Caco-2 (cell line): ENCODE results near the gene ATP6V0E2. TPM values are rescaled to one million over a fixed set of nuclear protein-coding genes. Genes with fewer than 3 reads are reported as not detected.

Experiments
- BruUV-seq: library from RNA; stranded (reverse); fragments of 400-500 nt; replicated peaks from 2 replicates; lab custom pipeline; 2021; lab: Mats Ljungman, UMichigan
- CTCF ChIA-PET: fragments of 300-600 bp; sonication (Branson Sonifier 250); formaldehyde crosslinking; loops from one replicate; lab custom pipeline; 2022; ENCODE audit warnings: antibody characterized with exemption; lab: Charles Lee
- POLR2A ChIA-PET: fragments of 300-600 bp; sonication (Branson Sonifier 250); formaldehyde crosslinking; loops from one replicate; lab custom pipeline; 2022; ENCODE audit warnings: antibody characterized with exemption; lab: Charles Lee
- DNase-seq, 2 experiments: peaks; one replicate each; pipeline versions ENCODE4 v3.0.0 to v3.0.0-alpha.2; 2020 to 2022
- H3K27me3 ChIP-seq: replicated peaks from 2 replicates; pipeline ENCODE4 v1.6.0; 2011; ENCODE audit warnings: low read length; ENCODE audit not compliant: control insufficient read depth, insufficient read depth
- H3K36me3 ChIP-seq: 2 replicates; pipeline ENCODE4 v1.5.1; 2011; ENCODE audit warnings: low read length; ENCODE audit not compliant: control insufficient read depth, insufficient read depth
- H3K4me1 ChIP-seq: fragments of 250-450 bp; sonication (Bioruptor Pico); 2 replicates; pipeline ENCODE4 v1.5.1; 2020; ENCODE audit warnings: mild to moderate bottlenecking
- H3K4me3 ChIP-seq: 2 replicates; pipeline ENCODE4 v1.5.1; 2011; ENCODE audit warnings: low read depth, mild to moderate bottlenecking, control low read depth, low read length
- H3K9me3 ChIP-seq: fragments of 250-450 bp; sonication (Bioruptor Pico); 2 replicates; pipeline ENCODE4 v1.5.1; 2020; ENCODE audit warnings: mild to moderate bottlenecking, moderate library complexity
- H3K27ac Mint-ChIP-seq: one replicate; pipeline ENCODE4 v1.8.0; 2022; ENCODE audit warnings: mixed read lengths; ENCODE audit not compliant: unreplicated experiment
- H3K27me3 Mint-ChIP-seq: one replicate; pipeline ENCODE4 v1.8.0; 2022; ENCODE audit warnings: mixed read lengths; ENCODE audit not compliant: insufficient read depth, unreplicated experiment
- H3K36me3 Mint-ChIP-seq: one replicate; pipeline ENCODE4 v1.8.0; 2022; ENCODE audit warnings: mild to moderate bottlenecking, mixed read lengths; ENCODE audit not compliant: insufficient read depth, unreplicated experiment
- H3K4me1 Mint-ChIP-seq: one replicate; pipeline ENCODE4 v1.8.0; 2022; ENCODE audit warnings: low read depth, mixed read lengths; ENCODE audit not compliant: unreplicated experiment
- H3K4me3 Mint-ChIP-seq: one replicate; pipeline ENCODE4 v1.8.0; 2022; ENCODE audit warnings: mild to moderate bottlenecking, moderate library complexity, mixed read lengths; ENCODE audit not compliant: unreplicated experiment
- H3K9me3 Mint-ChIP-seq: one replicate; pipeline ENCODE4 v1.8.0; 2022; ENCODE audit warnings: mixed read lengths; ENCODE audit not compliant: unreplicated experiment
- intact Hi-C: fragments of 100-400 bp; cut with micrococcal nuclease; formaldehyde crosslinking; loops from one replicate; pipeline ENCODE4 v1.10.0; 2022; ENCODE audit not compliant: unreplicated experiment
- total RNA-seq: library from RNA; stranded (reverse); gene quantifications from 2 replicates; pipeline ENCODE4 v1.2.3, GENCODE V29; 2022
- TF ChIP-seq, protein P1 (sequence below), 2 experiments: fragments of 200-600 bp in 1 of 2; IDR thresholded peaks; 1 replicate in 1 of 2; 2 replicates in 1 of 2; pipeline versions ENCODE4 v1.5.1 to v1.8.0; 2011 to 2022; ENCODE audit warnings: antibody characterized with exemption in 1 of 2, control low read depth in 1 of 2, inconsistent platforms in 1 of 2, low read depth in 1 of 2, low read length in 1 of 2, mild to moderate bottlenecking in 1 of 2, moderate library complexity in 1 of 2; ENCODE audit not compliant: insufficient read depth in 1 of 2, severe bottlenecking in 1 of 2, unreplicated experiment in 1 of 2

The ATP6V0E2 gene
- total RNA-seq, 1 experiment from 2014 or later = 53.9 TPM

DNA sequence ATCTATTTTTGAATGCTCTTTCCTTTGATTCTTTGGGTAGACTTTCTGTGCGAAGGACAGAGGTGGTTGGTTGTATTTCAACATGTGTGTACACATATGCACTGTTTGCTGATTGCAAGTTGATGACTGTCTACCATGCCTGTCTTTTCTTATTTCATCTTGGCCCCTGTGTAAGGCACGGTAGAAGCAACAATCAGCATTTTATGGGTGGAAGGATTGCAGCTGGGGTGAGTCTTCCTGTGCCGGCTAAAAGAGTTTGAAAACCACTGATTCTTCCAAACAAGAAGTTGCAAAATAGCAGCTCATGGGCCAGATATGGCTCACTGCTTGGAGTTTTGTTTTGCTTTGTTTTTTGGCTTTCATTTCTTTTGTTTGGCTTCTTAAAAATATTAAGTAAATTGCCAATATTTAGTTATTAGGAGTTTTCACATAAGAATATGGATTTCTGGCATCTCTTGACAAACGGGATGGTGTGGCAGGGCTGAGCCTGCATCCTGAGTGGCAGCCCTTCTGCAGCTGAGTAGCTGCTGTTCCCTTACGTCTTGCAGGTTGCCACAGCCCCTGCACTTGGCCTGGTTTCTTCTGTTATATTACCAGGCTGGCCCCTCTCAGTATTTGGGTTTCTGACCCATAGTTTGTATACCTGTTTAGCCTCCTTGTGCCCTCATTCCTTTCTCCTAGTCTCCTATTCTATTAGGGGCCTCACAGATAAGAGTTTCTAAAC lies 28.4 kb upstream of the ATP6V0E2 start:
- no TSS peak for BruUV-seq
- no peak for DNase-seq
- Mint-ChIP-seq H3K36me3 (no peaks in the 10 kb centered on the region), H3K27ac (no peak overlapping the region), H3K9me3 (no peaks in the 10 kb centered on the region), H3K4me1 (no peaks in the 10 kb centered on the region), H3K4me3 (no peak overlapping the region), H3K27me3 (peaks cover 14% of the 10 kb centered on the region)
- intact Hi-C loops = no loop called here
- Histone ChIP-seq H3K27me3 (no peaks in the 10 kb centered on the region), H3K9me3 (no peaks in the 10 kb centered on the region), H3K36me3 (no peaks in the 10 kb centered on the region), H3K4me3 (no peak overlapping the region), H3K4me1 (no peaks in the 10 kb centered on the region)
- ChIA-PET CTCF (interaction anchor here (0.6 kb wide), 1 partner anchor 14 kb away, joined by 4 read pairs; no protein-coding TSS in a partner anchor), POLR2A (no interaction called here)
- TF ChIP-seq, protein P1, sequence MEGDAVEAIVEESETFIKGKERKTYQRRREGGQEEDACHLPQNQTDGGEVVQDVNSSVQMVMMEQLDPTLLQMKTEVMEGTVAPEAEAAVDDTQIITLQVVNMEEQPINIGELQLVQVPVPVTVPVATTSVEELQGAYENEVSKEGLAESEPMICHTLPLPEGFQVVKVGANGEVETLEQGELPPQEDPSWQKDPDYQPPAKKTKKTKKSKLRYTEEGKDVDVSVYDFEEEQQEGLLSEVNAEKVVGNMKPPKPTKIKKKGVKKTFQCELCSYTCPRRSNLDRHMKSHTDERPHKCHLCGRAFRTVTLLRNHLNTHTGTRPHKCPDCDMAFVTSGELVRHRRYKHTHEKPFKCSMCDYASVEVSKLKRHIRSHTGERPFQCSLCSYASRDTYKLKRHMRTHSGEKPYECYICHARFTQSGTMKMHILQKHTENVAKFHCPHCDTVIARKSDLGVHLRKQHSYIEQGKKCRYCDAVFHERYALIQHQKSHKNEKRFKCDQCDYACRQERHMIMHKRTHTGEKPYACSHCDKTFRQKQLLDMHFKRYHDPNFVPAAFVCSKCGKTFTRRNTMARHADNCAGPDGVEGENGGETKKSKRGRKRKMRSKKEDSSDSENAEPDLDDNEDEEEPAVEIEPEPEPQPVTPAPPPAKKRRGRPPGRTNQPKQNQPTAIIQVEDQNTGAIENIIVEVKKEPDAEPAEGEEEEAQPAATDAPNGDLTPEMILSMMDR (IDR thresholded peaks at IDR 0.05; ENCODE audit: insufficient read depth in 1 of 2, low read depth in 1 of 2, low read length in 1 of 2, severe bottlenecking in 1 of 2, unreplicated experiment in 1 of 2) = no peak

DNA sequence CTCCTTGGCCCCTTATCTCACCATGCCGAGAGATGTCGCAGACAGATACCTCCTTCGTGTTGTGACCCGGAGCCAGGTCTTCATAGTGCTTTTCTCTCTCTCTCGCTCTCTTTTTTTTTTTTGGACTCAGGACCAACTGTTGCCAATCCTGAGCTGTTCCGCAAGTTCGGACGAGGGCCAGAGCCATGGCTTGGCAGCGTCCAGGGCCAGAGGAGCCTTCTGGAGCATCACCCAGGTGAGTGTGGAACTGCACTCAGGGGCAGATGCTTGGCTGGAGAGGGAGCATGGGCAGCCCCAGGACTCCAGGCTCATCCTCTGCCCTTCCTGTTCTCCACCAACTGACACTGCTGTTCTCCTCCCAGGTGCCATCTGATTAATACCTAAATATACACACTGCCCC lies 27.7 kb upstream of the ATP6V0E2 start:
- H3K27me3 Mint-ChIP-seq = peaks cover 19% of the 10 kb centered on the region
- no peak overlapping the region for H3K4me3 ChIP-seq
- H3K4me3 Mint-ChIP-seq = no peak overlapping the region
- BruUV-seq = no TSS peak
- H3K27me3 ChIP-seq = no peaks in the 10 kb centered on the region
- no peaks in the 10 kb centered on the region for H3K9me3 ChIP-seq
- CTCF ChIA-PET = no interaction called here
- H3K9me3 Mint-ChIP-seq = no peaks in the 10 kb centered on the region
- TF ChIP-seq, protein P1 (IDR thresholded peaks at IDR 0.05; ENCODE audit: insufficient read depth in 1 of 2, low read depth in 1 of 2, low read length in 1 of 2, severe bottlenecking in 1 of 2, unreplicated experiment in 1 of 2) = no peak
- H3K4me1 Mint-ChIP-seq = no peaks in the 10 kb centered on the region
- H3K36me3 ChIP-seq = no peaks in the 10 kb centered on the region
- DNase-seq = no peak
- intact Hi-C loops = no loop called here
- no peaks in the 10 kb centered on the region for H3K4me1 ChIP-seq
- POLR2A ChIA-PET = no interaction called here
- H3K27ac Mint-ChIP-seq = no peak overlapping the region
- no peaks in the 10 kb centered on the region for H3K36me3 Mint-ChIP-seq

DNA sequence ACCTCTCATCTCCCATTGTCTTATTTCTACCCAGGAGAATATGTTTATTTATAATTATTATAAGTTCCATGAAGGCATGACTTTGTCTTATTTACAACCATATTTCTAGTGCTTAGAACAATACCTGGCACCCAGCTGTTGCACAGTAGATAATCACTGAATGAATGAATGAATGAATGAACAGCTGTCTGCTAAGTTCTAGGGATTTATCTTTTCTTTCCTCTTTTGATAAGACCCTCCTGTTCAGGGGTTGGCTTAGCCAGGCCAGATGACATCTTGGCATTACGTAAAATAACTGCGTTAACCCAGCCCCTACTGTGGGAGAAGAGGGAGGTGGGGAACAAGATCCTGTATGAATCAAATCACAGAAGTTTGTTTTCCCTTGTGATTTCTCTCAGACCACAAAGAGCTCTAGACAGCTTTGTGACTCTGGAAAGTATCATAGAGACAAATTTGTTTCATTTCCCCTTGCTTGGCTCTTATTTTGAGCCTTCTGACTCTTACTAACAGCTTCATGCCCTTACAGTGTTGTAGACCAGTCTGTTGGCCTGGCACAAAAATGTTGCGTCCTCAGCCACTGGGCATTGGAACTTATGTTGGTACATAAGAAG lies 27.2 kb upstream of the ATP6V0E2 start:
- H3K27me3 ChIP-seq = no peaks in the 10 kb centered on the region
- Mint-ChIP-seq H3K9me3 (no peaks in the 10 kb centered on the region), H3K27ac (no peak overlapping the region), H3K4me3 (no peak overlapping the region), H3K27me3 (peaks cover 19% of the 10 kb centered on the region), H3K36me3 (no peaks in the 10 kb centered on the region), H3K4me1 (no peaks in the 10 kb centered on the region)
- intact Hi-C loops = no loop called here
- no peak for DNase-seq
- H3K9me3 ChIP-seq = no peaks in the 10 kb centered on the region
- POLR2A ChIA-PET = no interaction called here
- H3K4me3 ChIP-seq = no peak overlapping the region
- TF ChIP-seq, protein P1 (IDR thresholded peaks at IDR 0.05; ENCODE audit: insufficient read depth in 1 of 2, low read depth in 1 of 2, low read length in 1 of 2, severe bottlenecking in 1 of 2, unreplicated experiment in 1 of 2) = no peak
- no peaks in the 10 kb centered on the region for H3K36me3 ChIP-seq
- CTCF ChIA-PET = no interaction called here
- no peaks in the 10 kb centered on the region for H3K4me1 ChIP-seq
- no TSS peak for BruUV-seq
